Stimulated activated CD8-positive, alpha-beta memory T cell treated with anti-CD3 and anti-CD28 coated beads, Interleukin-7, amount 100 ng/mL, for 24 hours (primary cell): ENCODE measurements around the gene SPPL2B.

ENCODE experiments used
- DNase-seq: peaks from one replicate; pipeline ENCODE4 v3.0.0-alpha.2; 2020; ENCODE audit warnings: low read depth

The SPPL2B gene

GRCh38 chr19:2321565-2322283 lies 6.8 kb upstream of the SPPL2B start:
- no peak for DNase-seq

GRCh38 chr19:2323707-2324106 lies 4.8 kb upstream of the SPPL2B start:
- DNase-seq, result no peak

- no peak for DNase-seq
These were observed 4.1 kb upstream of the SPPL2B start for GRCh38 chr19:2324220-2324948.

DNA sequence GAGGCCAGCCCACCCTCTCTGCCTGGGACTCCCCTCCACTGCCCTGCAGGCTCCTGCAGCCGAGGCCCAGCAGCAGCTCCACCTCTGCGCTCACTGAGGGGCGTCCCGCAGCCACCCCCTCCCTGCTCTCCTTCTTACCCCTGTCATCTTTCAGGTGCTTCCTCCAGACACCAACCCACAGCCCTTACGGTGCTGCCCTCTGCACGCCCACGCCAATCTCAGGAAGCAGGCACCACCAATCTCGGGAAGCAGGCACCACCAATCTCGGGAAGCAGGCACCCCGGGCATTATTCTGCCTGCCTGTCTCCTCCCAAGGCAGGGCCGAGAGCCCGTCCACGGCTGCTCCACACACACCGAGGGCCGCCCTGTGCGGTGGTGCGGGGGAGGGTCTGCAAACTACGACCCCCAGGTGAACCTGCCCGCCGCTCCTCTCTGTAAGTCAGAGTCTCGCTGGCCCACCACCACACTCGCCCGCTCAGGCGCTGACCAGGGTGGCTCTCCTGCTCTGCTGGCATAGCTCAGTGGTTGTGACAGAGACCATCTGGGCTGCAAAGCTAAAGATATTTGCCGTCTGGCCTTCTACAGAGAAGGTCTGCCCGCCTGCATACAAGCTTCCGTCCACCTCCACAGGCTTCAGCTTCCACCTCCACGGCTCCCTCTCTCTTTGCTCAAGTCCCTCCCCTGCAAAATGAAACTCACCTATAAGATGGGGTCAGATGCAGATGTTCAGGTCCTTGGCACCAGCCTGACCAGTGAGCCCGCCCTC lies 3.0 kb upstream of the SPPL2B start:
- DNase-seq, result no peak

- no peak for DNase-seq
These were observed 1.7 kb upstream of the SPPL2B start for GRCh38 chr19:2326699-2327360.

DNA sequence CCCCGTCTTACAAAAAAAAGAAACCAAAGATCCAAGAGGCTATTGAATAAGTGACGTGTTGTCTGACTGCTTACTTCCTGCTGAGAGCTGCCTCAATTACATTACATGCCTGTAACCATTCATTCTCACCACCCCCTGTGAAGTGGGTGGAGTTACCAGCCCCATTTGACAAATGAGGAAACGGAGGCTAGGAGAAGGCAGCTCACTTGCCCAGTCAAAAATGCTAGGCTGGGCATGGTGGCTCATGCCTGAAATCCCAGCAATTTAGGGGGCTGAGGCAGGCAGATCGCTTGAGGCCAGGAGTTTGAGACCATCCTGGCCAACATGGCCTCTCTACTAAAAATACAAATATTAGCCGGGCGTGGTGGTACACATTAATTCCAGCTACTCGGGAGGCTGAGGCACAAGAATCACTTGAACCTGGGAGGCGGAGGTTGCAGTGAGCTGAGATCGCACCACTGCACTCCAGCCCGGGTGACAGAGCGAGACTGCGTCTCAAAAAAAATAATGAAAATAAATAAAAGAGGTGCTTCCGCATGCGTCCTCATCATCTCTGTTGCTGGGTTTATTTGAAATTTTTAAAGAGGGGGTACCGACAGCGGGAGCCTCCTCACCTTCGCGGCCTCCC lies 597 bp upstream of the SPPL2B start:
- peak; percentile 25 for DNase-seq

DNA sequence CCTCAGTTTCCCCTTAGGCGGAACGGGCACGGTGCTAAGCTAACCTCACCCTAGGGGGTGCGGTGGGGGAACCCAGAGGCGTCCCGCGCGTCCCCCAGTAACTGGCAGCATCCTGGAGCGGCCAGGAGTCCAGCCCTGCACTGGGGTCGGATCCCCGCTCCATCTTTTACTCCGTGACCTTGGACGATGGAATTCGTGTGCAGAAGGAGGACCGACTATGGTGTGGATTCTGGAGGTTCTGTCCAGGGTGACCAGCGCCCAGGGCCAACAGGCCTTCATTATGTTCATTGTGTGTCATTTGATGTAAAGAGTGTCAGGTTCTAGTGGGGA lies 630 bp downstream of the SPPL2B start:
- DNase-seq, result no peak

GRCh38 chr19:2329501-2329916 lies 1.0 kb downstream of the SPPL2B start:
- DNase-seq, result no peak

- DNase-seq, result no peak
These were observed 1.8 kb downstream of the SPPL2B start for GRCh38 chr19:2330255-2330631.

GRCh38 chr19:2330632-2331284 lies 2.3 kb downstream of the SPPL2B start:
- DNase-seq, result no peak

DNA sequence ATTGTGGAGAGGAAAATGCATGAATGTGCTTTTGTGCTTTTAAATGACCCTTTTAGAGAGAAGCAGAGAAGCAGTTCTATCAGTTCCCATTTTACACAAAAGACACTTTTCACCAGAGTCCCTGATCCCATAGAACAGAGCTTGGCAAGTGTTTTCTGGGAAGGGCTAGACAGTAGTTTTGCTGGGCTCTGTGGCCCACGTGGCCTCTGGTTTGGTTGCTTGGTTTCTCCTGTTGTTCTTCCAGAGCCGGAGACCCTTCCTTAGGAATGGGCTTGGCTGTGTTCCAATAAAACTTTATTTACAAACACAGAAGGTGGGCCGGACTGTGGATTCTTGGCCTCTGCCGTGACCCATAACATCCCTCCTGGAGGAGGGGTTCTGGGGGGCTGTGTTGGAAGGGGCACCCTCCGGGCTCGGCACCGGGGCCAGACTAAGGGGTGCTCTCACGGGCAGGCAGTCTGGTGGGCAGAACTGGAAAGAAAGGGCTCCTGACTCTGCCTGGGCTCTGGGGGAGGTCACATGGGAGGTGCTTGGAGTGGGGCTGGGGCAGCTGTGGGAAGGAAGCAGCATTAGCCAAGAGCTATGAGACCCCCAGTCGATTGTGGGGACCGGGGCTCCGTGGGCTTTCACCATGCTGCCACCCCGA lies 3.2 kb downstream of the SPPL2B start:
- no peak for DNase-seq

DNA sequence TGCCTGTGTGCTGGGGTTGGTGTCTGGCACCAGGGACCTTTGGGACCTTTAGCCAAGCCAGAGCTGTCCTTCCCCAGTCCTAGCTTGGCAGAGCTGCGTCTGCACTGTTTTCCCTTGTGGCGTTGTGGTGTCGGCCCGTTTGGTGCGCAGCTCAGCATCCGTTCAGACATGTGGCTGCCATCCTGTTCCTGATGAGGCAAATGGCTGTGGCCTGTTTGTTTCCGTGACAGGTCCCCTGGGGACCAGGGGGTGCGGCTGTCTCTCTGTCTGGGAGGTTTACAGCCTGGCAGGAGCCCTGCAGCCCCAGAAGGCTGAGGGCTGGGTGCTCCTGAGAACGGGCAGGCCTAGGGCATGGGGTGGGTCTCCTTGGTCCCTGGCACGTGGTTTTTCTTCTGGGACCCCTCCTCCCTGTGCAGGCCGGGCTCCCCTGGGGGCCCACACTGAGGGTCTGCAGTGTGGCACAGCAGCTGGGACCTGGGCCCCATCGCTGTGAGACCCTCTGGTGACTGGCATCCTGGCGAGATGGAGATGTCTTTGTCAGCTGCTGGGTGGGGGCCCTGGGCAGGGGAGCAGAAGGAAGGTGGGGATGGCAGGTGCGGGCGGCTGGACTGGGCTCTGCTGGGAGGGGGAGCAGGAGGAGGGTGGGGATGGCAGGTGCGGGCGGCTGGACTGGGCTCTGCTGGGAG lies 4.0 kb downstream of the SPPL2B start:
- DNase-seq, result no peak

- DNase-seq, result no peak
These were observed 4.7 kb downstream of the SPPL2B start for GRCh38 chr19:2333027-2333806.

DNA sequence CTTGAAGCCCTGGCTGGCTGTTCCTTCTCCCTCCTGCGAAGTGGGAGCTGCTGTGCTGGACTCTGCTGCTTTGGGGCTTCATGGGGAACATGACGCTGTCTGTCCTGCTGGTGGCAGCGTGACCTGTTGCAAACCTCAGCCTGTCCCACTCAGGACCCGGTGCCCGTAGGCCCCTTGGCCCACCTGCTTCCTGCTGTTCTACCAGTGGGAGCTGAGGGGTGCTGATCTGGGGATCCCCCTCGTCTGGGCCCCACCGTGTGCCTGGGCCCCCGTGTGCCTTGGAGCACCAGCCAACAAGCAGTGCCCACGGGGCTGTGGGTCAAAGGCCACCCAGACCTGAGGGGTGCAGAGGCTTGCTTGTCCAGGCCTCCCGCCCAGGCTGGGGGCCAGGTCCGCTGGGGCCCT lies 5.3 kb downstream of the SPPL2B start:
- DNase-seq, result no peak

- no peak for DNase-seq
These were observed 5.9 kb downstream of the SPPL2B start for GRCh38 chr19:2334426-2334825.

DNA sequence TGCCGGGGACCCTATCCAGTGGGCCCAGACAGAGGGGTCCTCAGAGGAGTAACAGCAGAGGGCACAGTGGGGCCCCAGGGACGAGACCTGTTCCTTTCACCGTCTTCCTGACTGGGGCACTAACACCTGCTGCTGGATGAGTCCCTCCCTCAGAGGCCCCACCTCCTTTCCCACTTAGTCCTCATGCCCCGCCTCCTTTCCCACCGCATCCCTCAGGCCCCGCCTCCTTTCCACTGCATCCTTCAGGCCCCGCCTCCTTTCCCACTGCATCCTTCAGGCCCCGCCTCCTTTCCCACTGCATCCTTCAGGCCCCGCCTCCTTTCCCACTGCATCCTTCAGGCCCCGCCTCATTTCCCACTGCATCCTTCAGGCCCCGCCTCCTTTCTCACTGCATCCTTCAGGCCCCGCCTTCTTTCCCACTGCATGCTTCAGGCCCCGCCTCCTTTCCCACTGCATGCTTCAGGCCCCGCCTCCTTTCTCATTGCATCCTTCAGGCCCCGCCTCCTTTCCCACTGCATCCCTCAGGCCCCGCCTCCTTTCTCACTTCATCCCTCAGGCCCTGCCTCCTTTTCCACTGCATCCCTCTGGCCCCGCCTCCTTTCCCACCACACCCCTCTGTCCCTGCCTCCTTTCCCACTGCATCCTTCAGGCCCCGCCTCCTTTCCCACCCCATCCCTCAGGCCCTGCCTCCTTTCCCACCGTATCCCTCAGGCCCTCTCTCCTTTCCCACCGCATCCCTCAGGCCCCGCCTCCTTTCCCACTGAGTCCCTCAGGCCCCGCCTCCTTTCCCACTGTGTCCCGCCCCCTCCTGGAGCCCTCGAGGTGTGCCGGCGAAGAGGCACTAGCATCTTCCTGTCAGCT lies 6.7 kb downstream of the SPPL2B start:
- no peak for DNase-seq

DNA sequence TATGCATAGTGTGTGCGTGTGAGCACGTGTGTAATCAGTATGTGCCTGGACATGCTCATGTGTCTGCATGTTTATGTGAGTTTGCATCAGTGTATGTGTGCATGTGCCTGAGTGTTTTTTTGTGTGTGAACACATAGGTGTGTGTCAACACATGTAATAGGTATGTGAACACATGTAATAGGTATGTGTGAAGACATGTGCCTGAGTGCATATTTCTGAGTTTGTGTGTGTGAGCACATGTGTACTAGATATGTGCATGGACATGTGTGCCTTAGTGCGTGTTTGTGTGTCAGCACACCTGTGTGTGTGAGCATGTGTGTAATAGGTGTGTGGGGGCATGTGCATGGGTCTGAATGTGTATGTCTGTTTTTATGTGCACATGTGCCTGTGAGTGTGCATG lies 7.4 kb downstream of the SPPL2B start:
- no peak for DNase-seq

- no peak for DNase-seq
These were observed 8.2 kb downstream of the SPPL2B start for GRCh38 chr19:2336528-2337328.
